Naive thymus-derived CD4-positive, alpha-beta T cell (primary cell): ENCODE data around the gene C6orf89. TPM values are rescaled to one million over a fixed set of nuclear protein-coding genes. Genes with fewer than 3 reads are reported as not detected.
"Not testable (repeated sequence)": the region's sequence is repeated elsewhere in the genome, so short reads cannot be mapped to it uniquely, and the experiment has no call there.

Source experiments
- ATAC-seq: fragments of 150-1000 bp; cut with Tn5 transposase; 2 replicates; pipeline ENCODE4 v1.10.0; 2021; ENCODE audit warnings: mild to moderate bottlenecking, moderate library complexity
- CTCF ChIA-PET: fragments of 350-600 bp; sonication (Branson Sonifier 250); formaldehyde crosslinking; loops from one replicate; lab custom pipeline; 2021; ENCODE audit warnings: antibody characterized with exemption; lab: Charles Lee
- POLR2A ChIA-PET: fragments of 350-600 bp; sonication (Branson Sonifier 250); formaldehyde crosslinking; loops from one replicate; lab custom pipeline; 2021; ENCODE audit warnings: antibody characterized with exemption, inconsistent platforms; lab: Charles Lee
- DNase-seq, 9 donors: peaks; one replicate each; pipeline versions ENCODE4 v3.0.0 to v3.0.0-alpha.2; 2020 to 2022; ENCODE audit warnings: mixed read lengths in 1 of 9
- H3K27ac ChIP-seq: one replicate; pipeline ENCODE4 v1.7.0; 2013; ENCODE audit warnings: mild to moderate bottlenecking, low read depth, low read length, moderate library complexity
- H3K27me3 ChIP-seq, 2 donors: one replicate each; pipeline ENCODE4 v1.7.0; 2013; ENCODE audit warnings: low read length in 2 of 2, mild to moderate bottlenecking in 2 of 2, moderate library complexity in 2 of 2; ENCODE audit not compliant: control insufficient read depth in 2 of 2, insufficient read depth in 2 of 2
- H3K36me3 ChIP-seq, 3 experiments: 1 replicate in 2 of 3; 2 replicates in 1 of 3; pipeline ENCODE4 v1.7.0; 2013; ENCODE audit warnings: low read length in 3 of 3, mild to moderate bottlenecking in 3 of 3, moderate library complexity in 1 of 3; ENCODE audit not compliant: insufficient read depth in 3 of 3, control insufficient read depth in 2 of 3
- H3K4me1 ChIP-seq, 2 donors: one replicate each; pipeline ENCODE4 v1.7.0; 2013; ENCODE audit warnings: low read length in 2 of 2, mild to moderate bottlenecking in 2 of 2, moderate library complexity in 1 of 2; ENCODE audit not compliant: control insufficient read depth in 2 of 2, insufficient read depth in 2 of 2
- H3K4me3 ChIP-seq: 2 replicates; pipeline ENCODE4 v1.7.0; 2013; ENCODE audit warnings: mild to moderate bottlenecking, low read length
- H3K9me3 ChIP-seq, 3 experiments: 1 replicate in 2 of 3; 2 replicates in 1 of 3; pipeline ENCODE4 v1.7.0; 2013; ENCODE audit warnings: low read length in 3 of 3; ENCODE audit not compliant: control insufficient read depth in 2 of 3
- H3K27ac Mint-ChIP-seq, 9 donors: one replicate each; pipeline ENCODE4 v1.8.0; 2020 to 2022; ENCODE audit warnings: mixed read lengths in 9 of 9, mild to moderate bottlenecking in 8 of 9, moderate library complexity in 5 of 9, inconsistent platforms in 2 of 9
- H3K27me3 Mint-ChIP-seq, 5 donors: one replicate each; pipeline ENCODE4 v1.8.0; 2021 to 2022; ENCODE audit warnings: mixed read lengths in 5 of 5, mild to moderate bottlenecking in 1 of 5
- H3K36me3 Mint-ChIP-seq, 5 donors: one replicate each; pipeline ENCODE4 v1.8.0; 2020 to 2022; ENCODE audit warnings: mixed read lengths in 5 of 5, mild to moderate bottlenecking in 3 of 5, inconsistent platforms in 1 of 5
- H3K4me1 Mint-ChIP-seq, 7 donors: one replicate each; pipeline ENCODE4 v1.8.0; 2020 to 2022; ENCODE audit warnings: mixed read lengths in 7 of 7, mild to moderate bottlenecking in 3 of 7, inconsistent platforms in 1 of 7
- H3K4me3 Mint-ChIP-seq, 10 donors: one replicate each; pipeline ENCODE4 v1.8.0; 2020 to 2022; ENCODE audit warnings: mild to moderate bottlenecking in 10 of 10, mixed read lengths in 10 of 10, moderate library complexity in 6 of 10, inconsistent platforms in 2 of 10
- H3K9me3 Mint-ChIP-seq, 11 donors: one replicate each; pipeline ENCODE4 v1.8.0; 2020 to 2022; ENCODE audit warnings: mixed read lengths in 11 of 11, mild to moderate bottlenecking in 4 of 11, inconsistent platforms in 1 of 11, moderate library complexity in 1 of 11
- intact Hi-C, 2 donors: fragments of 100-400 bp; cut with micrococcal nuclease; formaldehyde crosslinking; loops; one replicate each; pipeline ENCODE4 v1.15.1; 2023
- polyA plus RNA-seq, 2 donors: library from polyadenylated mRNA; unstranded; fragments of 300-500 nt; fragmentation: Illumina TruSeq; gene quantifications; one replicate each; pipeline ENCODE4 v1.2.3, GENCODE V29; 2021
- total RNA-seq, 6 experiments: library from RNA in 5 of 6; stranded (reverse) in 5 of 6; gene quantifications; 1 replicate in 5 of 6; 2 replicates in 1 of 6; pipeline ENCODE4 v1.2.3 and lab custom pipeline; 2021 to 2026

Gene C6orf89
- total and polyA plus RNA-seq, 7 experiments from 2014 or later = 34.6 to 48.2 (median 40.4) TPM

DNA sequence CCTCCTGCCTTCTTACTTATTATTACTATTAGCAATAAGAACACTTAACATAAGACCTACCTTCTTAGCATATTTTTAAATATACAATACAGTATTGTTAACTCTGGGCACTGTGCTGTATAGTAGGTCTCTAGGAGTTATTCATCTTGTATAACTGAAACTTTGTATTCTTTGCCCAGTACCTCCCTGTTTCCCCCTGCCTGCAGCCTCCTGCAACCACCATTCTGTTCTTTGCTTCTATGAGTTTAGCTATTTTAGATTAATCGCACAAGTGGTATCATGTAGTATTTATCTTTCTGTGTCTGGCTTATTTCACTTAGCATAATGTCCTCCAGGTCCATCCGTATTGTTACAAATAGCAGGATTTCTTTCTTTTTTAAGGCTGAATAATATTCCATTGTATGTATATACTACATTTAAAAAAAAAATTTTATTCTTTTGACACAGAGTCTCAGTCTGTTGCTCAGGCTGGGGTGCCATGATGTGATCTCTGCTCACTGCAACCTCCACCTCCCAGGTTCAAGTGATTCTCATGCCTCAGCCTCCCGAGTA lies 4.4 kb downstream of the C6orf89 start:
- no peak overlapping the region for H3K4me3 ChIP-seq
- H3K4me3 Mint-ChIP-seq = no peak overlapping the region
- peaks cover 0 to 5% (median 0%) of the 10 kb centered on the region in 3 experiments for H3K36me3 ChIP-seq
- H3K4me1 ChIP-seq = peaks cover 14 to 18% of the 10 kb centered on the region in 2 donors
- H3K27ac Mint-ChIP-seq = peak overlapping the region in 2 of 9 donors; percentile 13 to 69
- H3K27me3 ChIP-seq = no peaks in the 10 kb centered on the region
- H3K9me3 Mint-ChIP-seq = peaks cover 0 to 1% (median 0%) of the 10 kb centered on the region in 11 donors
- ChIA-PET CTCF (interaction anchor here (0.6 kb wide), 1 partner anchor 486 kb away, joined by 3 read pairs; no protein-coding TSS in a partner anchor), POLR2A (interaction anchor here (0.9 to 1.7 kb wide), 4 partner anchors 9 to 74 kb away, joined by 3 to 7 read pairs (median 4); partner anchors contain the start of gene PPIL1)
- no peak for ATAC-seq
- no peaks in the 10 kb centered on the region for H3K9me3 ChIP-seq
- no peak overlapping the region for H3K27ac ChIP-seq
- no peak for DNase-seq
- peaks cover 0 to 20% (median 6%) of the 10 kb centered on the region in 5 donors for H3K36me3 Mint-ChIP-seq
- no peaks in the 10 kb centered on the region for H3K27me3 Mint-ChIP-seq
- intact Hi-C loops = no loop called here
- peaks cover 27 to 55% (median 41%) of the 10 kb centered on the region in 7 donors for H3K4me1 Mint-ChIP-seq

DNA sequence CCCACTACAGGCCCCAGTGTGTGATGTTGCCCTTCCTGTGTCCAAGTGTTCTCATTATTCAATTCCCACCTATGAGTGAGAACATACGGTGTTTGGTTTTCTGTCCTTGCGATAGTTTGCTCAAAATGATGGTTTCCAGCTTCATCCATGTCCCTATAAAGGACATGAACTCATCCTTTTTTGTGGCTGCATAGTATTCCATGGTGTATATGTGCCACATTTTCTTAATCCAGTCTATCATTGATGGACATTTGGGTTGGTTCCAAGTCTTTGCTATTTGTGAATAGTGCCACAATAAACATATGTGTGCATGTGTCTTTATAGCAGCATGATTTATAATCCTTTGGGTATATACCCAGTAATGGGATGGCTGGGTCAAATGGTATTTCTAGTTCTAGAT lies 5.4 kb downstream of the C6orf89 start:
- ATAC-seq, H3K27me3 Mint-ChIP-seq, H3K4me3 Mint-ChIP-seq, DNase-seq, H3K4me3 ChIP-seq, H3K9me3 ChIP-seq, H3K36me3 ChIP-seq, intact Hi-C loops, H3K27ac Mint-ChIP-seq, H3K27ac ChIP-seq, H3K27me3 ChIP-seq, H3K9me3 Mint-ChIP-seq: not testable (repeated sequence)
- ChIA-PET CTCF (interaction anchor here (0.5 kb wide), 1 partner anchor 310 kb away, joined by 4 read pairs; no protein-coding TSS in a partner anchor), POLR2A (interaction anchor here (1.1 to 1.3 kb wide), 2 partner anchors 15 to 17 kb away, joined by 3 to 4 read pairs; no protein-coding TSS in a partner anchor)
- Mint-ChIP-seq H3K4me1 (peaks cover 23 to 48% (median 36%) of the 10 kb centered on the region in 7 donors), H3K36me3 (peaks cover 0 to 28% (median 12%) of the 10 kb centered on the region in 5 donors)
- peaks cover 8 to 12% of the 10 kb centered on the region in 2 donors for H3K4me1 ChIP-seq

DNA sequence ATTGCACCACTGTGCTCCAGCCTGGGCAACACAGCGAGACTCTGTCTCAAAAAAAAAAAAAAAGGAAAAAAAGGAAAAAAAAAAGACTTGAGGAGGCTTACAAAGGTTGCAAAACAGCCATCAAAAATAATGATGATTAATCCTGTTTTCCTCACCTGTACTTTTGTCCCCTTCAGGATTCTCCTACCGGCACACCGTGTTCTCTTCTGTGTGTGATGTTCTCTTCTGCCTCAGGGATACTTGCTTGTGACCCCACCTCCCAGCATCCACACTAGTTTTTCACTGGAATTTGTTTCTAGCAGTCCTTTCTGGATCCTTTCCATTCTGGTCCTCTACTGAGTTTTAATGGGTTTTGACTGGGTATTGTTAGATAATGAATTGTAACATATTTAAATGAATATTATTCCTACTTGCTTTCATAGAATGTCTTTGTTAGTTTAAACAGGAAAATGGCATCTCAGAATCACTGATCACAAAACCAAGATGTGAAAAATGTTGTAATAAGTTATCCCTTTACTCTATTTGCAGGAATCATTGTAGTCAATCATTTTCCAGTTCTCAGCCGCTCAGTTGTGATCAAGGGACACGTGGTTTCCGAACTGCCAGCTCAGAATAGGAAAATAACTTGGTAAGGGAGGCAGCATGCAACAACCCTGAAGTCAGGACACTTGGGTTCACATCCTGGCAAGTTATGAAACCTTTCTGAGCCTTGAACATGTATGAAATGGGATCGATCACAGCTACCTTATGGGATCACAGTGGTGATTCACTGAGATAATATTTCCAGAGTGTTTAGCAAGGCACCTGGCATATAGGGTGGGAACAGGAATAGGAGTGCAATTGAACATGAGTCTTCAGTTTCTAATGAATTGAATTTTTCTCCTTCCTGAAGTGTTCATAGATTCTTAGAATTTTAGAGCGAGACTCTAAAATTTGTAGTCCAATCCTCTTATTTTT lies 8.5 kb downstream of the C6orf89 start:
- no peaks in the 10 kb centered on the region for H3K27me3 Mint-ChIP-seq
- CTCF ChIA-PET = no interaction called here
- peaks cover 8 to 37% (median 16%) of the 10 kb centered on the region in 7 donors for H3K4me1 Mint-ChIP-seq
- H3K9me3 Mint-ChIP-seq = no peaks in the 10 kb centered on the region
- no peak overlapping the region for H3K4me3 Mint-ChIP-seq
- Histone ChIP-seq H3K27me3 (no peaks in the 10 kb centered on the region), H3K4me3 (no peak overlapping the region), H3K9me3 (no peaks in the 10 kb centered on the region), H3K36me3 (peaks cover 0 to 12% (median 0%) of the 10 kb centered on the region in 3 experiments), H3K27ac (no peak overlapping the region), H3K4me1 (no peaks in the 10 kb centered on the region)
- ATAC-seq = no peak
- intact Hi-C loops = no loop called here
- POLR2A ChIA-PET = no interaction called here
- peaks cover 4 to 38% (median 19%) of the 10 kb centered on the region in 5 donors for H3K36me3 Mint-ChIP-seq
- no peak for DNase-seq
- peak overlapping the region in 6 of 9 donors; percentile 13 to 77 (median 60) for H3K27ac Mint-ChIP-seq

DNA sequence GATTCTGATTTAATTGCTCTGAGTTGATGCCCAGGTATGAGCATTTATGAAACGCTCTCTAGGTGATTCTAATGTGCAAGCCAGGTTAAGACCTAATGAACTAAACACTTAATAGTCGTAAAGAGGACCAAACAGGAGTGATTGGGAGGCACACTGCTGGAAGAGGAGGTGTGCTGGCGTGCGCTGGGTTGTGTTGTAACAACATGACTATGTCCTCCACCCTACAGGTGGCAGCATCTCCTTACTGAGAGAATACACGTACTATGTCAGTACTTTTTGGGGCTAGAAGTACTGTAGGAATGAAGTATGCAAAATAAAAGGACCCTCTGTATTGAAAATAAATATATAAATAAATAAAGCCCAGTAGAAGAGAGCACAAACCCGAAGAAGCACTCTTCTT lies 11.9 kb downstream of the C6orf89 start:
- Histone ChIP-seq H3K4me1 (no peaks in the 10 kb centered on the region), H3K36me3 (peaks cover 7 to 29% (median 9%) of the 10 kb centered on the region in 3 experiments), H3K4me3 (no peak overlapping the region), H3K27ac (no peak overlapping the region), H3K9me3 (no peaks in the 10 kb centered on the region), H3K27me3 (no peaks in the 10 kb centered on the region)
- ATAC-seq (peak; percentile 59), DNase-seq (peak in 5 of 9 donors; percentile 9 to 37 (median 21))
- Mint-ChIP-seq H3K36me3 (peaks cover 7 to 46% (median 23%) of the 10 kb centered on the region in 5 donors), H3K4me3 (no peak overlapping the region), H3K9me3 (no peaks in the 10 kb centered on the region), H3K4me1 (peaks cover 0 to 29% (median 10%) of the 10 kb centered on the region in 7 donors), H3K27ac (peak overlapping the region in 3 of 9 donors; percentile 54 to 76 (median 62)), H3K27me3 (no peaks in the 10 kb centered on the region)
- ChIA-PET POLR2A (no interaction called here), CTCF (interaction anchor here (1.0 kb wide), 1 partner anchor 12 kb away, joined by 3 read pairs; the partner anchor contains the start of gene C6orf89)
- intact Hi-C loops = loop anchor here (1.0 kb wide), 2 partner anchors 82 to 121 kb away; no protein-coding TSS in a partner anchor

DNA sequence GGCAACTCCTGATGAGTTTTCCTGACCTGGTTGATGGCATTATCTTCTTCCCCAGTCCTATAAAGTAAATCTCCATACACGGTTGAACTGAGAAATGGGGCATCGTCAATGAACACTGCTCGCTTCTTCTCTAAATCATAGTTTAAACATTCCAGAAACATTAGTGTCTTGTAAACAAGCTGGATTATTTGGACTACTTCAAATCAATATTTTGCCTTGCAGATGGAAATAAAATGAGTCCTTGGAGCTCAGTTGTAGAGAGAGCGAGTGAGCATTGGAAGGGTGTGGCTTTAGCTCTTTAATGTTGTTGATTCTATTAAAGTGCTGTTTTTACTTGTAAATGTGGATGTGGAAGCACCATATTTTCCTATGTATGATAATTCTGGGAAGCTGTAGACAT lies 18.4 kb downstream of the C6orf89 start:
- Mint-ChIP-seq H3K36me3 (peaks cover 17 to 53% (median 35%) of the 10 kb centered on the region in 5 donors), H3K27ac (no peak overlapping the region), H3K4me1 (peaks cover 12 to 36% (median 32%) of the 10 kb centered on the region in 7 donors), H3K4me3 (no peak overlapping the region), H3K27me3 (no peaks in the 10 kb centered on the region), H3K9me3 (no peaks in the 10 kb centered on the region)
- ATAC-seq (no peak), DNase-seq (no peak)
- peaks cover 9 to 58% (median 16%) of the 10 kb centered on the region in 3 experiments for H3K36me3 ChIP-seq
- POLR2A ChIA-PET = interaction anchor here (1.2 to 1.3 kb wide), 2 partner anchors 8 to 15 kb away, joined by 3 to 5 read pairs; no protein-coding TSS in a partner anchor
- CTCF ChIA-PET = interaction anchor here (1.0 kb wide), 1 partner anchor 137 kb away, joined by 6 read pairs; no protein-coding TSS in a partner anchor
- H3K27ac ChIP-seq = no peak overlapping the region
- H3K4me1 ChIP-seq = no peaks in the 10 kb centered on the region
- H3K4me3 ChIP-seq = no peak overlapping the region
- H3K27me3 ChIP-seq = no peaks in the 10 kb centered on the region
- intact Hi-C loops = no loop called here
- H3K9me3 ChIP-seq = no peaks in the 10 kb centered on the region

DNA sequence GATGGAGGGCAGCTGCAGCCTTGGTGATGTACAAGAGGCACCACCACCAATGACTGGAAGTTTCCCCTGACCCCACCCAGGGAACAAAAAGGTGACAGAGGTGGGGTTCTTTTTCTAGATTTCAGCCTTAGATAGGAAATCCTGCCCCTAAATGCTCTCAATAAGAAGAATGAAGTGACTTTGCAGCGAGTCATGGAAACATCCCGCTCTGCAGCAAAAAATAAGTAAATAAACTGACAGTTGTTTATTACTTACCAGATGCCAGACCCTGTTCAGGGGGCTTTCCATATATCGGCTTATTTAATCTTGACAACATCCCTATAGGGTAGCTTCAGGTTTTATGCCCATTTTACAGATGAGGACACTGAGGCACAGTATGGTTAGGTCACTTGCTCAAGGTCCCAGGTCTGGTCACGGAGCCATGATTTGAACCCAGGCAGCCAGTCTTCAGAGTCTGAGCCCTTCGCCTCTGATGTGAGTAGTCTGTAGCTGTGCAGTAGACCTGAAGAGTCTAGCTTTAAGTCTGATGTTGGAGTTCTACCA lies 19.2 kb downstream of the C6orf89 start:
- intact Hi-C loops = no loop called here

More for the DNA sequence above, 19.2 kb downstream of the C6orf89 start:
- H3K27ac Mint-ChIP-seq = peak overlapping the region in 2 of 9 donors; percentile 14 to 19
- POLR2A ChIA-PET = interaction anchor here (1.3 kb wide), 1 partner anchor 7 kb away, joined by 3 read pairs; no protein-coding TSS in a partner anchor
- H3K9me3 Mint-ChIP-seq = no peaks in the 10 kb centered on the region
- no peak for ATAC-seq
- H3K27me3 Mint-ChIP-seq = no peaks in the 10 kb centered on the region
- no peak for DNase-seq
- Histone ChIP-seq H3K27me3 (no peaks in the 10 kb centered on the region), H3K9me3 (no peaks in the 10 kb centered on the region), H3K36me3 (peaks cover 9 to 53% (median 16%) of the 10 kb centered on the region in 3 experiments), H3K27ac (no peak overlapping the region), H3K4me1 (no peaks in the 10 kb centered on the region), H3K4me3 (no peak overlapping the region)
- CTCF ChIA-PET = no interaction called here
- no peak overlapping the region for H3K4me3 Mint-ChIP-seq
- peaks cover 12 to 37% (median 28%) of the 10 kb centered on the region in 7 donors for H3K4me1 Mint-ChIP-seq
- peaks cover 13 to 50% (median 35%) of the 10 kb centered on the region in 5 donors for H3K36me3 Mint-ChIP-seq
